Measurements from ENCODE around the gene NDUFS7. TPM values are rescaled to one million over a fixed set of nuclear protein-coding genes. Genes with fewer than 3 reads are reported as not detected.
"Not testable (repeated sequence)": the region's sequence is repeated elsewhere in the genome, so short reads cannot be mapped to it uniquely, and the experiment has no call there.

NDUFS7 gene
- total and polyA plus RNA-seq, 9 of the 15 experiments (the other 6 are each of a cell fraction or from before 2014, with no cell fraction given) = 6.0 to 271 (median 60.6) TPM

- CTCF ChIA-PET (ENCODE audit: low intra/inter-chr PET ratio) = not testable (repeated sequence)
- TF ChIP-seq MAZ (CRISPR knock-in tag; conservative IDR thresholded peaks at IDR 0.05 in 1 of 2, IDR thresholded peaks at IDR 0.05 in 1 of 2) (peak in 1 of 2 experiments; percentile 40; a peak in 2 of 4 replicates), ELF2 (CRISPR knock-in tag; IDR thresholded peaks at IDR 0.05) (0 out of 2 replicates have a peak, but pooled peaks have one; percentile 43), CXXC5 (CRISPR knock-in tag; IDR thresholded peaks at IDR 0.05) (peak; percentile 60), ELF1 (tag; IDR thresholded peaks at IDR 0.05) (peak; percentile 69; the same call in 1 of the 2 replicates), PRDM10 (IDR thresholded peaks at IDR 0.05; ENCODE audit: partially characterized antibody) (peak; percentile 47), SP1 (CRISPR knock-in tag; IDR thresholded peaks at IDR 0.05) (peak; percentile 31), SUPT5H (IDR thresholded peaks at IDR 0.05) (0 out of 2 replicates have a peak, but pooled peaks have one; percentile 0), SAP30 (IDR thresholded peaks at IDR 0.05; ENCODE audit: borderline replicate concordance, insufficient read depth, low read depth, low read length, poor library complexity, severe bottlenecking) (peak; percentile 43), ZNF12 (CRISPR knock-in tag; IDR thresholded peaks at IDR 0.05) (peak; percentile 67; the same call in 1 of the 2 replicates), RBM22 (IDR thresholded peaks at IDR 0.05; ENCODE audit: low read depth, low read length, poor library complexity, severe bottlenecking) (peak; percentile 37), GABPA (tag; conservative IDR thresholded peaks at IDR 0.05; ENCODE audit: low read depth) (peak; percentile 66)
- TF ChIP-seq, protein P1, sequence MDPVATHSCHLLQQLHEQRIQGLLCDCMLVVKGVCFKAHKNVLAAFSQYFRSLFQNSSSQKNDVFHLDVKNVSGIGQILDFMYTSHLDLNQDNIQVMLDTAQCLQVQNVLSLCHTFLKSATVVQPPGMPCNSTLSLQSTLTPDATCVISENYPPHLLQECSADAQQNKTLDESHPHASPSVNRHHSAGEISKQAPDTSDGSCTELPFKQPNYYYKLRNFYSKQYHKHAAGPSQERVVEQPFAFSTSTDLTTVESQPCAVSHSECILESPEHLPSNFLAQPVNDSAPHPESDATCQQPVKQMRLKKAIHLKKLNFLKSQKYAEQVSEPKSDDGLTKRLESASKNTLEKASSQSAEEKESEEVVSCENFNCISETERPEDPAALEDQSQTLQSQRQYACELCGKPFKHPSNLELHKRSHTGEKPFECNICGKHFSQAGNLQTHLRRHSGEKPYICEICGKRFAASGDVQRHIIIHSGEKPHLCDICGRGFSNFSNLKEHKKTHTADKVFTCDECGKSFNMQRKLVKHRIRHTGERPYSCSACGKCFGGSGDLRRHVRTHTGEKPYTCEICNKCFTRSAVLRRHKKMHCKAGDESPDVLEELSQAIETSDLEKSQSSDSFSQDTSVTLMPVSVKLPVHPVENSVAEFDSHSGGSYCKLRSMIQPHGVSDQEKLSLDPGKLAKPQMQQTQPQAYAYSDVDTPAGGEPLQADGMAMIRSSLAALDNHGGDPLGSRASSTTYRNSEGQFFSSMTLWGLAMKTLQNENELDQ (CRISPR knock-in tag; IDR thresholded peaks at IDR 0.05; ENCODE audit: borderline replicate concordance) = peak; percentile 58; the same call in 1 of the 2 replicates
These were observed 56.1 kb downstream of the NDUFS7 start for GRCh38 chr19:1439525-1440417.

More at GRCh38 chr19:1439525-1440417, 56.1 kb downstream of the NDUFS7 start:
- POLR2A ChIA-PET = interaction anchor here (0.7 to 1.8 kb wide), 14 partner anchors 9 to 171 kb away, joined by 3 to 7 read pairs (median 3); partner anchors contain the start of gene CIRBP
- peaks cover 29% of the 10 kb centered on the region for H4K20me1 ChIP-seq (replicated peaks; ENCODE audit: control insufficient read depth, insufficient read depth, low read length)
- peak overlapping the region; percentile 70 for H3K4me3 ChIP-seq
- H3K9ac ChIP-seq (ENCODE audit: insufficient read depth in 1 of 2, low read depth in 2 of 2, low read length in 2 of 2) = peak overlapping the region; percentile 93 to 100
- peak overlapping the region; percentile 90 for H3K27ac ChIP-seq (ENCODE audit: extremely low read depth, low read depth, low read length)
- peak overlapping the region; percentile 97 for H3K4me2 ChIP-seq (ENCODE audit: insufficient read depth, low read length)
- H3K27me3 ChIP-seq (ENCODE audit: control insufficient read depth in 2 of 2, insufficient read depth in 2 of 2, low read length in 2 of 2); BruUV-seq (replicated peaks); FAIRE-seq; H3K9me1 ChIP-seq (ENCODE audit: control insufficient read depth, insufficient read depth, low read length); H3K9me3 ChIP-seq (replicated peaks; ENCODE audit: control insufficient read depth, insufficient read depth, low read depth, low read length); in situ Hi-C loops (cut with MboI); H2AFZ ChIP-seq (ENCODE audit: low read depth, low read length): not testable (repeated sequence)
- DNase-seq (ENCODE audit: extremely low read depth in 1 of 4, low spot score in 3 of 4) (peak in 1 of 4 experiments; percentile 47), ATAC-seq (peak; percentile 36)
- peaks cover 49% of the 10 kb centered on the region for H3K36me3 ChIP-seq (ENCODE audit: control insufficient read depth, insufficient read depth, low read length)
- H3K79me2 ChIP-seq (ENCODE audit: control insufficient read depth, insufficient read depth, low read length) = peaks cover 52% of the 10 kb centered on the region
- 10% methylated on average over 52 of the region's 57 CpGs for WGBS (ENCODE audit: insufficient coverage, low coverage, missing lambda C conversion rate)
- H3K4me1 ChIP-seq (replicated peaks in 1 of 2; ENCODE audit: control insufficient read depth in 2 of 2, insufficient read depth in 2 of 2, low read length in 2 of 2) = peaks cover 50 to 88% of the 10 kb centered on the region in 2 experiments
- intact Hi-C loops (cut with micrococcal nuclease) = loop anchor here (10.0 kb wide), 1 partner anchor 165 kb away; the partner anchor contains the start of gene FAM174C
